Endodermal cell (in vitro differentiated cells): ENCODE data around the gene MOCOS. TPM values are rescaled to one million over a fixed set of nuclear protein-coding genes. Genes with fewer than 3 reads are reported as not detected.

Experiments
- DNase-seq: peaks from one replicate; pipeline ENCODE4 v3.0.0-alpha.2; 2017
- H3K27ac ChIP-seq: 2 replicates; pipeline ENCODE4 v1.5.1; 2013; ENCODE audit warnings: mild to moderate bottlenecking, low read depth, low read length, moderate library complexity
- H3K27me3 ChIP-seq: 2 replicates; pipeline ENCODE4 v1.6.1; 2013; ENCODE audit warnings: mild to moderate bottlenecking, low read length, moderate library complexity; ENCODE audit not compliant: insufficient read depth, control insufficient read depth, poor library complexity, severe bottlenecking
- H3K36me3 ChIP-seq: 2 replicates; pipeline ENCODE4 v1.7.0; 2013; ENCODE audit warnings: mild to moderate bottlenecking, low read length, moderate library complexity; ENCODE audit not compliant: control insufficient read depth, insufficient read depth
- H3K4me1 ChIP-seq: one replicate; pipeline ENCODE4 v1.7.0; 2013; ENCODE audit warnings: low read length; ENCODE audit not compliant: control insufficient read depth, insufficient read depth
- H3K4me3 ChIP-seq: 2 replicates; pipeline ENCODE4 v1.5.1; 2013; ENCODE audit warnings: mild to moderate bottlenecking, low read length, moderate library complexity
- H3K9ac ChIP-seq: 2 replicates; pipeline ENCODE4 v1.6.1; 2013; ENCODE audit warnings: mild to moderate bottlenecking, low read length, moderate library complexity; ENCODE audit not compliant: poor library complexity, severe bottlenecking; ENCODE audit errors: extremely low read depth
- H3K9me3 ChIP-seq: 2 replicates; pipeline ENCODE4 v1.6.1; 2013; ENCODE audit warnings: mild to moderate bottlenecking, low read length, moderate library complexity; ENCODE audit not compliant: control insufficient read depth
- H3K27ac Mint-ChIP-seq: 2 replicates; pipeline ENCODE4 v1.8.0; 2020; ENCODE audit warnings: mixed read lengths
- H3K27me3 Mint-ChIP-seq: 2 replicates; pipeline ENCODE4 v1.8.0; 2021; ENCODE audit warnings: mild to moderate bottlenecking, mixed read lengths; ENCODE audit not compliant: insufficient read depth
- H3K36me3 Mint-ChIP-seq: 2 replicates; pipeline ENCODE4 v1.8.0; 2020; ENCODE audit warnings: low read depth, mixed read lengths
- H3K4me1 Mint-ChIP-seq: 2 replicates; pipeline ENCODE4 v1.8.0; 2020; ENCODE audit warnings: mixed read lengths
- H3K4me3 Mint-ChIP-seq: 2 replicates; pipeline ENCODE4 v1.8.0; 2020; ENCODE audit warnings: mild to moderate bottlenecking, moderate library complexity, mixed read lengths
- H3K9me3 Mint-ChIP-seq: 2 replicates; pipeline ENCODE4 v1.8.0; 2020; ENCODE audit warnings: mild to moderate bottlenecking, mixed read lengths
- CTCF ChIP-seq: fragments of 200-600 bp; sonication (generic); conservative IDR thresholded peaks from 2 replicates; pipeline ENCODE4 v1.5.0; 2021; ENCODE audit warnings: antibody characterized with exemption, mild to moderate bottlenecking
- WGBS, 2 experiments: methylation state at CpG; one replicate each; pipeline versions ENCODE4 v1.1.5 to v1.1.7; 2013; ENCODE audit warnings: missing lambda C conversion rate in 2 of 2, mixed read lengths in 1 of 2; ENCODE audit not compliant: insufficient coverage in 1 of 2, insufficient read length in 1 of 2; 5-methylcytosine and 5-hydroxymethylcytosine counted together
- long read RNA-seq, 4 experiments: library from polyadenylated mRNA in 2 of 4; library from RNA in 1 of 4; library from capped mRNA in 1 of 4; stranded (forward) in 3 of 4; unstranded in 1 of 4; transcript quantifications; one replicate each; pipeline ENCODE4 v2.0.0, GENCODE V29; 2020 to 2021; ENCODE audit warnings: inconsistent platforms in 1 of 4
- polyA plus RNA-seq, 2 experiments: library from polyadenylated mRNA; stranded (reverse); fragments of 50-300 nt; gene quantifications; one replicate each; pipeline ENCODE4 v1.2.3, GENCODE V29; 2013
- total RNA-seq, 2 donors: library from RNA; stranded (reverse); fragmentation: NEBNext Ultra II Directional in 1 of 2; extraction: Animal tissue kit (Norgen Biotek cat#: 25700) in 1 of 2; gene quantifications; 2 replicates in 1 of 2; 3 replicates in 1 of 2; pipeline ENCODE4 v1.2.1, GENCODE V29; 2021

MOCOS gene
- total RNA-seq = 1 to 10 TPM in 1 of 2 donors, under 1 TPM in 1; 0.51 to 1.4 TPM
- 0.36 TPM for polyA plus RNA-seq (2013, experiment 1 of 2)
- 0.75 TPM for polyA plus RNA-seq (2013, experiment 2 of 2)
- long read RNA-seq, experiment 1, partial matches to known transcripts = 0 of 1 reads
- long read RNA-seq, experiment 1, other reads (novel, unspliced or antisense) = 1 of 1 reads
- long read RNA-seq, experiment 2, full-length matches to known transcripts = 1 of 4 reads
- long read RNA-seq, experiment 2, partial matches to known transcripts = 1 of 4 reads
- long read RNA-seq, experiment 2, other reads (novel, unspliced or antisense) = 2 of 4 reads
- long read RNA-seq, experiment 3, full-length matches to known transcripts = 7 of 16 reads
- long read RNA-seq, experiment 3, partial matches to known transcripts = 2 of 16 reads
- long read RNA-seq, experiment 3, other reads (novel, unspliced or antisense) = 7 of 16 reads
- long read RNA-seq, experiment 4 = 0 reads

- Histone ChIP-seq H3K9ac (no peak within 1 kb of the TSS), H3K27ac (no peak within 1 kb of the TSS), H3K36me3 (no peaks in the 10 kb centered on the region), H3K9me3 (no peaks in the 10 kb centered on the region), H3K4me3 (peak within 1 kb of the TSS; percentile 82), H3K4me1 (no peaks in the 10 kb centered on the region), H3K27me3 (peaks cover 75% of the 10 kb centered on the region)
- H3K27me3 Mint-ChIP-seq = peaks cover 76% of the 10 kb centered on the region
- peak; percentile 94 for DNase-seq
- H3K4me3 Mint-ChIP-seq = peak within 1 kb of the TSS; percentile 65
- 0 to 2% methylated on average over 29 to 66 of the region's 66 CpGs for WGBS, 2 experiments
- H3K4me1 Mint-ChIP-seq = peaks cover 13% of the 10 kb centered on the region
- no peaks in the 10 kb centered on the region for H3K9me3 Mint-ChIP-seq
- H3K36me3 Mint-ChIP-seq = no peaks in the 10 kb centered on the region
- H3K27ac Mint-ChIP-seq = no peak within 1 kb of the TSS
- no peak for TF ChIP-seq CTCF
Observed at GRCh38 chr18:36187193-36187825, at the start of gene MOCOS. MOCOS (plus strand) TSS chr18:36187497; CDS start chr18:36187540, 43 bp downstream.

- Histone ChIP-seq H3K9ac (no peak overlapping the region), H3K4me1 (peaks cover 8% of the 10 kb centered on the region), H3K27ac (no peak overlapping the region), H3K9me3 (no peaks in the 10 kb centered on the region), H3K27me3 (no peaks in the 10 kb centered on the region), H3K36me3 (peaks cover 80% of the 10 kb centered on the region), H3K4me3 (no peak overlapping the region)
- Mint-ChIP-seq H3K9me3 (no peaks in the 10 kb centered on the region), H3K27ac (no peak overlapping the region), H3K36me3 (peaks cover 63% of the 10 kb centered on the region), H3K27me3 (no peaks in the 10 kb centered on the region), H3K4me1 (no peaks in the 10 kb centered on the region), H3K4me3 (no peak overlapping the region)
- DNase-seq = no peak
- TF ChIP-seq CTCF = no peak
- WGBS, 2 experiments = 89% methylated on average over 5 of the region's 5 CpGs; no CpG with 5 or more reads in 1 of the 2 experiments
Observed at GRCh38 chr18:36139245-36139644, 48.1 kb upstream of the MOCOS start.

GRCh38 chr18:36141576-36141975 lies 45.7 kb upstream of the MOCOS start:
- 95 to 100% methylated on average over 1 to 3 of the region's 4 CpGs for WGBS, 2 experiments

More at GRCh38 chr18:36141576-36141975, 45.7 kb upstream of the MOCOS start:
- Mint-ChIP-seq H3K4me3 (no peak overlapping the region), H3K36me3 (peaks cover 77% of the 10 kb centered on the region), H3K27ac (no peak overlapping the region), H3K27me3 (no peaks in the 10 kb centered on the region), H3K9me3 (no peaks in the 10 kb centered on the region), H3K4me1 (no peaks in the 10 kb centered on the region)
- no peak overlapping the region for H3K27ac ChIP-seq
- no peak overlapping the region for H3K4me3 ChIP-seq
- TF ChIP-seq CTCF = no peak
- H3K9me3 ChIP-seq = no peaks in the 10 kb centered on the region
- no peaks in the 10 kb centered on the region for H3K27me3 ChIP-seq
- peaks cover 88% of the 10 kb centered on the region for H3K36me3 ChIP-seq
- no peak for DNase-seq
- H3K4me1 ChIP-seq = peaks cover 8% of the 10 kb centered on the region
- no peak overlapping the region for H3K9ac ChIP-seq
